Endothelial cell of umbilical vein (primary cell): ENCODE data around the gene XRRA1.

Experiments used
- EZH2 ChIP-seq: IDR thresholded peaks from 2 replicates; pipeline ENCODE4 v1.6.1; 2012; ENCODE audit warnings: borderline replicate concordance, low read depth, mild to moderate bottlenecking, moderate library complexity, low read length, inconsistent platforms; ENCODE audit not compliant: severe bottlenecking
- GATA2 ChIP-seq: IDR thresholded peaks from 2 replicates; pipeline ENCODE4 v1.7.0; 2011; ENCODE audit warnings: low read depth, mild to moderate bottlenecking, moderate library complexity, mixed read lengths, low read length; ENCODE audit not compliant: insufficient read length, insufficient read depth
- POLR2A ChIP-seq: IDR thresholded peaks from 2 replicates; pipeline ENCODE4 v1.6.1; 2012; ENCODE audit warnings: low read depth, mild to moderate bottlenecking, control low read depth, low read length
- POLR2AphosphoS5 ChIP-seq: IDR thresholded peaks from 2 replicates; pipeline ENCODE4 v1.6.1; 2012; ENCODE audit warnings: low read depth, mild to moderate bottlenecking, control low read depth, low read length, moderate library complexity; ENCODE audit not compliant: insufficient read depth
- TF ChIP-seq, protein P1 (sequence below), 2 donors: IDR thresholded peaks; 1 replicate in 1 of 2; 2 replicates in 1 of 2; pipeline ENCODE4 v1.5.1; 2011; ENCODE audit warnings: low read length in 2 of 2, mild to moderate bottlenecking in 2 of 2, moderate library complexity in 2 of 2, control low read depth in 1 of 2, inconsistent platforms in 1 of 2, low read depth in 1 of 2; ENCODE audit not compliant: insufficient read depth in 1 of 2; ENCODE audit errors: extremely low read depth in 1 of 2

DNA sequence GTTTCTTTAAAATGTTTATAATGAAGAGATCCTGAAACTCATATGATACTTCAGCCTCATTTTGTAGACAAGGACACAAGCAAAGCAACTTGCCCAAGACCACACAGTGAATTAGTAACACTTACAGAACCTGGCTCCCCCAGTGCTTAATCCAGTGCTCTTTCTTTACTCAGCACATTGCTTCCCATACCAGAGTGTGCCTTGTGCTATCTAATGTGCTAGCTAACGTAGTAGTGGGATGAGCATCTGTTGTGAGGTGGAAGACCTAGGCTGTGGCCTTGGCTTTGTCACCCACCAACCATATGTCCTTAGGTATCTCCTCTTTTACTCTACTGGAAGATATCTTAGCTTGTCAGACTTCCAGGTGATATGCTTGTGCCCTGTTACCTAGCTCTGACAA, 5.3 kb upstream of the XRRA1 start:
- TF ChIP-seq POLR2A (no peak), EZH2 (no peak), GATA2 (no peak), POLR2AphosphoS5 (no peak)
- TF ChIP-seq, protein P1, sequence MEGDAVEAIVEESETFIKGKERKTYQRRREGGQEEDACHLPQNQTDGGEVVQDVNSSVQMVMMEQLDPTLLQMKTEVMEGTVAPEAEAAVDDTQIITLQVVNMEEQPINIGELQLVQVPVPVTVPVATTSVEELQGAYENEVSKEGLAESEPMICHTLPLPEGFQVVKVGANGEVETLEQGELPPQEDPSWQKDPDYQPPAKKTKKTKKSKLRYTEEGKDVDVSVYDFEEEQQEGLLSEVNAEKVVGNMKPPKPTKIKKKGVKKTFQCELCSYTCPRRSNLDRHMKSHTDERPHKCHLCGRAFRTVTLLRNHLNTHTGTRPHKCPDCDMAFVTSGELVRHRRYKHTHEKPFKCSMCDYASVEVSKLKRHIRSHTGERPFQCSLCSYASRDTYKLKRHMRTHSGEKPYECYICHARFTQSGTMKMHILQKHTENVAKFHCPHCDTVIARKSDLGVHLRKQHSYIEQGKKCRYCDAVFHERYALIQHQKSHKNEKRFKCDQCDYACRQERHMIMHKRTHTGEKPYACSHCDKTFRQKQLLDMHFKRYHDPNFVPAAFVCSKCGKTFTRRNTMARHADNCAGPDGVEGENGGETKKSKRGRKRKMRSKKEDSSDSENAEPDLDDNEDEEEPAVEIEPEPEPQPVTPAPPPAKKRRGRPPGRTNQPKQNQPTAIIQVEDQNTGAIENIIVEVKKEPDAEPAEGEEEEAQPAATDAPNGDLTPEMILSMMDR (IDR thresholded peaks at IDR 0.05; ENCODE audit: extremely low read depth in 1 of 2, insufficient read depth in 1 of 2, low read depth in 1 of 2, low read length in 2 of 2), result no peak
